Prostate gland (tissue), 2 donors: Measurements from ENCODE around the gene MDGA2. TPM values are rescaled to one million over a fixed set of nuclear protein-coding genes. Genes with fewer than 3 reads are reported as not detected.

Experiments
- DNase-seq: peaks from one replicate; pipeline ENCODE4 v3.0.0-alpha.2; 2019; ENCODE audit warnings: low spot score
- H3K27ac ChIP-seq, 2 donors: fragments of 200-600 bp; sonication (generic); 2 replicates each; pipeline ENCODE4 v1.5.1; 2017 to 2019
- H3K27me3 ChIP-seq: fragments of 200-600 bp; sonication (generic); replicated peaks from 2 replicates; pipeline ENCODE4 v1.5.1; 2019; ENCODE audit not compliant: insufficient read depth
- H3K36me3 ChIP-seq, 2 donors: fragments of 200-600 bp; sonication (generic); 1 replicate in 1 of 2; 2 replicates in 1 of 2; pipeline versions ENCODE4 v1.5.1 to v1.8.1; 2017 to 2019
- H3K4me1 ChIP-seq: fragments of 200-600 bp; sonication (generic); replicated peaks from 2 replicates; pipeline ENCODE4 v1.5.1; 2019
- H3K4me3 ChIP-seq, 2 donors: fragments of 200-600 bp; sonication (generic); 2 replicates each; pipeline ENCODE4 v1.5.1; 2017 to 2019
- H3K9me3 ChIP-seq: fragments of 200-600 bp; sonication (generic); 2 replicates; pipeline ENCODE4 v1.5.1; 2017
- CTCF ChIP-seq, 4 experiments: fragments of 200-600 bp in 2 of 4; fragments of 450-650 bp in 2 of 4; sonication (generic) in 2 of 4; IDR thresholded peaks; 1 replicate in 3 of 4; 2 replicates in 1 of 4; pipeline ENCODE4 v1.5.1; 2016 to 2019; ENCODE audit warnings: antibody characterized with exemption in 4 of 4, mild to moderate bottlenecking in 2 of 4, moderate library complexity in 2 of 4
- POLR2A ChIP-seq: fragments of 450-650 bp; IDR thresholded peaks from one replicate; pipeline ENCODE4 v1.6.1; 2016; ENCODE audit warnings: antibody characterized with exemption, mild to moderate bottlenecking
- POLR2AphosphoS5 ChIP-seq: sonication (generic); formaldehyde crosslinking; IDR thresholded peaks from one replicate; pipeline ENCODE4 v1.6.1; 2017; ENCODE audit warnings: antibody characterized with exemption
- WGBS: methylation state at CpG from one replicate; pipeline ENCODE4 v1.1.5; 2018; 5-methylcytosine and 5-hydroxymethylcytosine counted together
- intact Hi-C: fragments of 100-400 bp; cut with DNase I; formaldehyde crosslinking; loops from one replicate; pipeline ENCODE4 v1.14.2; 2022
- total RNA-seq, 2 donors: library from RNA; depleted of rRNA; stranded (reverse); fragments of >200 nt; gene quantifications; one replicate each; pipeline ENCODE4 v1.1.0, GENCODE V29; 2016

The MDGA2 gene
- total RNA-seq, 2 donors from 2014 or later = 2.1 TPM; not detected in 1

DNA sequence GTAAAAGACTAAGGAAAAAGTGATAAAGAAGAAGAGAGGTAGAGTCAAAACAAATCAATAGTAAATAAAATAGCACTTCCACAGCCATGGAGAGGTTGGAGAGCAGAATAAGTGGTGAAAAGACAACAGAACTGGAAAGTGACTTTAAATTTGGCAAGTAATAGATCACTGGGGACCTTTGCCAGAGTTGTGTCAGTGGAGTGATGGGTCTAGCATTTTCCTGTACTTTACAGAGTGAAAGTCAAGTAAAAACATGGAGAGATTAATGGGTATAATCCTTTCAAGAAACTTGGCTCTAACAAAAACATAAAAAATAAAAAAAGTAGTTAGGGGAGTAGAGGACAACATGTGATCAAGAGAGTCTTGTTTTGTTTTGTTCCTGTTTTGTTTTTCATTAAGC, 521.7 kb downstream of the MDGA2 start:
- H3K36me3 ChIP-seq = no peaks in the 10 kb centered on the region
- H3K27me3 ChIP-seq = no peaks in the 10 kb centered on the region
- H3K4me3 ChIP-seq = no peak overlapping the region
- no peaks in the 10 kb centered on the region for H3K4me1 ChIP-seq
- no peak for TF ChIP-seq CTCF (IDR thresholded peaks at IDR 0.05)
- TF ChIP-seq POLR2A = no peak
- TF ChIP-seq POLR2AphosphoS5 = no peak
- H3K27ac ChIP-seq = no peak overlapping the region
- intact Hi-C loops = no loop called here
- H3K9me3 ChIP-seq = no peaks in the 10 kb centered on the region
- DNase-seq = no peak

GRCh38 chr14:47150267-47150666, 525.1 kb downstream of the MDGA2 start:
- TF ChIP-seq POLR2AphosphoS5 = no peak
- no peak for TF ChIP-seq CTCF (IDR thresholded peaks at IDR 0.05)
- TF ChIP-seq POLR2A = no peak
- H3K9me3 ChIP-seq = no peaks in the 10 kb centered on the region
- no peak for DNase-seq
- no peaks in the 10 kb centered on the region for H3K27me3 ChIP-seq
- H3K4me1 ChIP-seq = no peaks in the 10 kb centered on the region
- H3K27ac ChIP-seq = no peak overlapping the region
- no peak overlapping the region for H3K4me3 ChIP-seq
- no peaks in the 10 kb centered on the region for H3K36me3 ChIP-seq
- intact Hi-C loops = no loop called here
- WGBS = 46% methylated on average over 3 of the region's 3 CpGs

DNA sequence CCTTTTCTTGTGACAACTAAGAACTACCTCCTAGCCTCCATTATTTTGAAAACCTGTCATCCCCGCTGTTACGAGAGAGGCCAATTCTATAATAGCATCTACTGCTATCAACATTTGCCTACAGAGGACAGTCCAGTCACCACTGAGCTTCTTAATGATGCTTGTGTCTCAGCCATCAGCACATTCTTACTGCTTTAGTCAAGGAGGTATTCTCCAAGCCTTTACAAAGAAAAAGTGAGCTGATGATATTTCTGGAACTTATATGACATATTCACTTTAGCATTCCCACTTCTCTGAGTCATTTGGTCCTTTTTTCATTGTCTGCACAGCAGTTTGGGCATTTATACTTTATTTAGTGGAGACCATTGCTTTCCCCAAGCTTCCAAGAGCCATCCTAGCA, 526.1 kb downstream of the MDGA2 start:
- H3K9me3 ChIP-seq = no peaks in the 10 kb centered on the region
- H3K4me1 ChIP-seq = no peaks in the 10 kb centered on the region
- DNase-seq = no peak
- H3K27ac ChIP-seq = no peak overlapping the region
- TF ChIP-seq POLR2A (no peak), POLR2AphosphoS5 (no peak), CTCF (IDR thresholded peaks at IDR 0.05) (no peak)
- H3K4me3 ChIP-seq = no peak overlapping the region
- H3K27me3 ChIP-seq = no peaks in the 10 kb centered on the region
- WGBS = 98% methylated on average over 2 of the region's 2 CpGs
- no peaks in the 10 kb centered on the region for H3K36me3 ChIP-seq
- intact Hi-C loops = no loop called here

GRCh38 chr14:47148686-47149085, 526.7 kb downstream of the MDGA2 start:
- H3K4me3 ChIP-seq = no peak overlapping the region
- H3K27ac ChIP-seq = no peak overlapping the region
- DNase-seq = no peak
- no peaks in the 10 kb centered on the region for H3K27me3 ChIP-seq
- TF ChIP-seq CTCF (IDR thresholded peaks at IDR 0.05) = no peak
- no peak for TF ChIP-seq POLR2AphosphoS5
- TF ChIP-seq POLR2A = no peak
- H3K9me3 ChIP-seq = no peaks in the 10 kb centered on the region
- 92% methylated on average over 3 of the region's 3 CpGs for WGBS
- no peaks in the 10 kb centered on the region for H3K36me3 ChIP-seq
- no peaks in the 10 kb centered on the region for H3K4me1 ChIP-seq
- intact Hi-C loops = no loop called here

- no peak for DNase-seq
- 61% methylated on average over 2 of the region's 2 CpGs for WGBS
- intact Hi-C loops = no loop called here
- TF ChIP-seq CTCF (IDR thresholded peaks at IDR 0.05) (no peak), POLR2A (no peak), POLR2AphosphoS5 (no peak)
- Histone ChIP-seq H3K4me1 (no peaks in the 10 kb centered on the region), H3K9me3 (no peaks in the 10 kb centered on the region), H3K4me3 (no peak overlapping the region), H3K27me3 (no peaks in the 10 kb centered on the region), H3K27ac (no peak overlapping the region), H3K36me3 (no peaks in the 10 kb centered on the region)
Observed at GRCh38 chr14:47120645-47121044, 554.8 kb downstream of the MDGA2 start.
